C4-2B (cell line): ENCODE measurements around the gene BRD1.

Source experiments
- H3K27ac ChIP-seq: fragments of 450-650 bp; 2 replicates; pipeline ENCODE4 v1.5.1; 2017
- CTCF ChIP-seq: fragments of 450-650 bp; conservative IDR thresholded peaks from 2 replicates; pipeline ENCODE4 v1.5.1; 2017; ENCODE audit warnings: mild to moderate bottlenecking
- ZFX ChIP-seq: fragments of 450-650 bp; IDR thresholded peaks from 2 replicates; pipeline ENCODE4 v1.6.1; 2017

The BRD1 gene

GRCh38 chr22:49771266-49772065, 56.2 kb downstream of the BRD1 start:
- TF ChIP-seq ZFX = no peak
- no peak overlapping the region for H3K27ac ChIP-seq

- no peak for TF ChIP-seq ZFX
- no peak for TF ChIP-seq CTCF
- no peak overlapping the region for H3K27ac ChIP-seq
Observed at GRCh38 chr22:49770547-49771265, 57.0 kb downstream of the BRD1 start.

- no peak overlapping the region for H3K27ac ChIP-seq
- TF ChIP-seq CTCF = no peak
- no peak for TF ChIP-seq ZFX
Observed at GRCh38 chr22:49769691-49770546, 57.8 kb downstream of the BRD1 start.

GRCh38 chr22:49768951-49769690, 58.6 kb downstream of the BRD1 start:
- H3K27ac ChIP-seq = no peak overlapping the region
- TF ChIP-seq ZFX (no peak), CTCF (no peak)

- no peak overlapping the region for H3K27ac ChIP-seq
- TF ChIP-seq ZFX (no peak), CTCF (no peak)
Observed at GRCh38 chr22:49768077-49768910, 59.4 kb downstream of the BRD1 start.

- no peak overlapping the region for H3K27ac ChIP-seq
- no peak for TF ChIP-seq ZFX
- TF ChIP-seq CTCF = peak; percentile 90
Observed at GRCh38 chr22:49767355-49768062, 60.2 kb downstream of the BRD1 start.
